ENCODE measurements around the gene CFAP299.

CFAP299 gene

GRCh38 chr4:80852061-80852460 lies 516.5 kb downstream of the CFAP299 start:
- no peak for DNase-seq

- DNase-seq = no peak
Measured at GRCh38 chr4:80873571-80873970, 538.0 kb downstream of the CFAP299 start.

GRCh38 chr4:80874979-80875378 lies 539.4 kb downstream of the CFAP299 start:
- DNase-seq = no peak

- no peak for DNase-seq
Measured at GRCh38 chr4:80875642-80876041, 540.1 kb downstream of the CFAP299 start.

- DNase-seq = no peak
Measured at GRCh38 chr4:80876810-80877209, 541.3 kb downstream of the CFAP299 start.

GRCh38 chr4:80878218-80878617 lies 542.7 kb downstream of the CFAP299 start:
- DNase-seq = no peak

- no peak for DNase-seq
Measured at GRCh38 chr4:80897537-80898303, 562.2 kb downstream of the CFAP299 start.

GRCh38 chr4:80900908-80901307 lies 565.4 kb downstream of the CFAP299 start:
- DNase-seq = no peak

GRCh38 chr4:80903020-80903419 lies 567.5 kb downstream of the CFAP299 start:
- DNase-seq = no peak

- DNase-seq = no peak
Measured at GRCh38 chr4:80909938-80910337, 574.4 kb downstream of the CFAP299 start.

GRCh38 chr4:80911458-80911857 lies 575.9 kb downstream of the CFAP299 start:
- DNase-seq = no peak

- no peak for DNase-seq
Measured at GRCh38 chr4:80912350-80912749, 576.8 kb downstream of the CFAP299 start.

GRCh38 chr4:80913381-80913780 lies 577.9 kb downstream of the CFAP299 start:
- DNase-seq = no peak

- DNase-seq = no peak
Measured at GRCh38 chr4:80916770-80917169, 581.2 kb downstream of the CFAP299 start.

GRCh38 chr4:80918004-80918403 lies 582.5 kb downstream of the CFAP299 start:
- no peak for DNase-seq

GRCh38 chr4:80921441-80921840 lies 585.9 kb downstream of the CFAP299 start:
- DNase-seq = no peak

GRCh38 chr4:80922941-80923340 lies 587.4 kb downstream of the CFAP299 start:
- DNase-seq = no peak

GRCh38 chr4:80925293-80925692 lies 589.8 kb downstream of the CFAP299 start:
- DNase-seq = no peak

- DNase-seq = no peak
Measured at GRCh38 chr4:80926446-80926845, 590.9 kb downstream of the CFAP299 start.

- no peak for DNase-seq
Measured at GRCh38 chr4:80926891-80927290, 591.4 kb downstream of the CFAP299 start.

- no peak for DNase-seq
Measured at GRCh38 chr4:80927420-80927819, 591.9 kb downstream of the CFAP299 start.

GRCh38 chr4:80931631-80932081 lies 596.1 kb downstream of the CFAP299 start:
- DNase-seq = no peak

GRCh38 chr4:80948141-80948540 lies 612.6 kb downstream of the CFAP299 start:
- DNase-seq = no peak

GRCh38 chr4:80948995-80949394 lies 613.5 kb downstream of the CFAP299 start:
- no peak for DNase-seq

- DNase-seq = no peak
Measured at GRCh38 chr4:80956421-80956820, 620.9 kb downstream of the CFAP299 start.

Measured in NCI-H748 treated with DMSO at 0.1 percent for 48 hours (cell line).